Islet of Langerhans (tissue), 1 donor: ENCODE data around the gene MICAL2.

Experiments used
- FAIRE-seq: peaks from one replicate; lab custom pipeline; 2011; peaks lifted over from hg19 to GRCh38; lab: Jason Lieb, UNC

Gene MICAL2

GRCh38 chr11:12212174-12212820 lies 101.9 kb downstream of the MICAL2 start:
- no peak for FAIRE-seq

DNA sequence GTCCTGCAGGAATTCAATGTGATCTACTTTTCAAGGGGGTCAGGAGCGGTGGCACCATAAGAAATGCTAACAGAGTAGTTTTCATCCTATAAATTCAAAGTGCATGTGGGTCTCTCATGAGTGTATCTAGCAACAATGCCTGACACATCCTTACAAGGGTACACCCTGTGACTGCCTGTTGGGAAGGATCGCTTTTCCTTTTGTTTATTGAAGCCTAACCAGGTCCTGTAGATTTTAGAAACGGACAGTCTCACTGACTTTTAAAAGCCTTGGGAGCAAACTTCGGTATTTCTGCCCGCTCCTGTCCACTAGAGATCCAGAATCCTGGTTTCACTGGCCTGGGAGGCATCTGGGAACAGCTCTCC lies 102.4 kb downstream of the MICAL2 start:
- FAIRE-seq: no peak

- FAIRE-seq: no peak
These were observed 103.5 kb downstream of the MICAL2 start for GRCh38 chr11:12213883-12214282.

GRCh38 chr11:12214751-12215150 lies 104.4 kb downstream of the MICAL2 start:
- FAIRE-seq: no peak

GRCh38 chr11:12215181-12215593 lies 104.8 kb downstream of the MICAL2 start:
- no peak for FAIRE-seq

DNA sequence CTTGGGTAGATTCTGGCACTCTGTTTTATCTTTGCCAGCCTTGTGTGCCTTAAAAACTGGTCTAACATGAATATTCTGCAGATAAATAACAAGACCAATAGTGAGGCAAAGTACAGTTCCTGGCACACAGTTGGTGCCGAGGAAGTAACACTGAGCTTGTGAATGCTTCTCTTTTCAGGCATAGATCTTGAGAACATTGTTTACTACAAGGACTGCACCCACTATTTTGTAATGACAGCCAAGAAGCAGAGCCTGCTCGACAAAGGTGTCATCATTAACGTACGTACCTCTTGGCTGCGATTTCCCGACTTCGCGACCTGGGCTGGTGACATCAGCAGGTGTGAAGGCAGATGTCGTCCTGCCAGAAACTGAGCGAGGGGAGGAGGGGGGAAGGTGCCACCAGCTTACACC lies 105.7 kb downstream of the MICAL2 start:
- no peak for FAIRE-seq

GRCh38 chr11:12216671-12217374 lies 106.4 kb downstream of the MICAL2 start:
- FAIRE-seq: no peak

GRCh38 chr11:12217879-12218278 lies 107.5 kb downstream of the MICAL2 start:
- FAIRE-seq: no peak

GRCh38 chr11:12218909-12219308 lies 108.5 kb downstream of the MICAL2 start:
- no peak for FAIRE-seq

GRCh38 chr11:12219757-12220156 lies 109.4 kb downstream of the MICAL2 start:
- no peak for FAIRE-seq

DNA sequence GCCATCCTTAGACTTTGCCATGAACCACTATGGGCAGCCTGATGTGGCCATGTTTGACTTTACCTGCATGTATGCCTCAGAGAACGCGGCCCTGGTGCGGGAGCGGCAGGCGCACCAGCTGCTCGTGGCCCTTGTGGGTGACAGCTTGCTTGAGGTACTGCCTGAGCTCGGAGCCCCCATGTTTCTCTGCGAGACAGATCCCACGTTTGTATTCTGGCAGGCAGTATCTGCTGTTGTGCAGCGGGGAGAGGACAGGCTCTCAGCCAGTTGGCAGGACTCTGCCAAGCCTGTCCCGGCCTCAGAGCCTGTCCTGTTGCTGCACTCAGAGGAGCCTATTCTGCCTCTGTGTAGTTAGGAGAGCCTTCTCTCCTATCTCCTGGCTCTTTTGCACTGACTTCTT lies 109.9 kb downstream of the MICAL2 start:
- no peak for FAIRE-seq

DNA sequence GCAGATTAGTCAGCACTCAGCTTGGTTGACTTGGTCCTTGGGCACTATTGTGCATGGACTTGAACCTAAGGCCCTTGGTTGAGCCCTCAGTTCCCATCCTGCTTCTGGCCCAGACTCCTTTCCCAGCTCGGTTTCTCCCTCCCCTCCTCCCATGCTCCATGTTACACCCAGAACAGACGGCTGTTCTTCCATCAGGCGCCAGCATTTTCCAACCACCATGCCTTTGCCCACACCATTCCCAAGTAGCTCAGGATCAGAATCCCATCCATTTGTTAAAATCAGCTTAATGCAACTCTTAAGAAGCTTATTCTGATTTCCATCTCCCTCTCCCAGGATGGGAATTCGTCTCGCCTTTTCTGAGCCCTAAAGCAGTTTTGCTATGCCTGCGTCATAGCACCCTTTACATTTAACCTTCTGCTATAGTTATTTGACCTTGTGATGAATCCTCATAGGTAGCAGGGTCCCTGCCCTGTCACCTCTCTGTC lies 110.7 kb downstream of the MICAL2 start:
- FAIRE-seq: no peak

DNA sequence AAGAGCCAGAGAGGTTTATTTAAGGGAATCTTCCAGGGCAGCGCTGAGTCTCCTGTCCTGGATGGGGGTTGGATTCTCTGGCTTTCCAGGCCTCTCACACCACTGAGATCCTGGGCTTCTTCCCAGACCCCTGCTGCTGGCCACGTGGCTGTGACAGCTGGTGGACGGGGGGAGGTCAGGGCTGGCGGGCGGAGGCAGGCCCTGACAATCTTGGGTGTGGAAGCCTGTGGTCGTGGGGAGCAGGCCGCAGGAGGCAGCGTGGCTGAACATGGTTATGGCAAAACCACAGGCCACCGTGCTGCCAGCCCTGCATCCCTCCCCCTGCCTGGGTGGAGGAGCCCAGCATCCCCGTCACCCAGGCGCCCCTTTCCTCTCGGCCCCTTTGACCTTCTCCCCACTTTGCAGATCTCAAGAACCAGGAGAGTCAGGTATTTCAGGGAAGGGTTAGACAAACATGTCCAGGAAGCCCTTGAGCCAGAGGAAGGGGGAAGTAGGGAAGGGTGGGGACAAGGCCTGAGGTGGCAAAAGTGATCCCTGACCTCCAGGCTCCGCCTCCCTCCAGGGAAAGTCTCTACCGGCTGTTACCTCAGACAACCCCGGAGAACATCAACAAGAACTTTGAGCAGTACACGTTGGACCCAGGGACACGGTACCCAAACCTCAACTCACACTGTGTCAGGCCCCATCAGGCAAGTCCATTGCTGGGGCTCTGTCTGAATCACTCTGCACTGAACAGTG lies 111.8 kb downstream of the MICAL2 start:
- FAIRE-seq: no peak

GRCh38 chr11:12223771-12224536 lies 113.6 kb downstream of the MICAL2 start:
- no peak for FAIRE-seq

- FAIRE-seq: no peak
These were observed 114.1 kb downstream of the MICAL2 start for GRCh38 chr11:12224537-12224893.

DNA sequence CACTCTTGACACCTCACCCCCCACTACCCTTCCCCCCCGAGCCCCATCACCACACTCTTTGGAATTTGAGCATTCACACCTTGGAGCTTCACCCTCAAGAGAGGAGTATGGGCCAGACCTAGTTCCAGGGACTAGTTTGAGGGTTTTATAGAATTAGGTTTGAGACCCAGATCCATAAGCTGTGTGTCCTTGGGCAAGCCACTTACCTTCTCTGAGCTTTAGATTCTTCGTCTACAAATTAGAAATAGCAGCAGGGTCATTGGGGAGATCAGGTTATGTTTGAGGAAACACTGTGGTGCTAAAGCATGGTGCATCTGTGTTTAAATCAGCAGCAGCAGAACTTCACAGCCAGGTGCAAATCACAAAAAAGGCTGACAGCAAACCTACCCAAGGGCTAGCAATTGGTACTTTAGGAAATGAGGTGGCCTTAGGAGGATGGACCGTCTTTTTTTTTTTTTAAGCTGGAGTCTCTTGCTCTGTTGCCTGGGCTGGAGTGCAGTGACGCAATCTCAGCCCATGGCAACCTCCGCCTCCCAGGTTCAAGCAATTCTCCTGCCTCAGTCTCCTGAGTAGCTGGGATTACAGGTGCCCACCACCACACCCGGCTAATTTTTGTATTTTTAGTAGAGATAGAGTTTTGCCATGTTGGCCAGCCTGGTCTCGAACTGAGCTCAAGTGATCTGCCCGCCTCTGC lies 114.8 kb downstream of the MICAL2 start:
- FAIRE-seq: no peak

- FAIRE-seq: no peak
These were observed 115.7 kb downstream of the MICAL2 start for GRCh38 chr11:12226093-12226492.

GRCh38 chr11:12229450-12230229 lies 119.2 kb downstream of the MICAL2 start:
- no peak for FAIRE-seq

GRCh38 chr11:12232160-12232559 lies 121.8 kb downstream of the MICAL2 start:
- FAIRE-seq: no peak

DNA sequence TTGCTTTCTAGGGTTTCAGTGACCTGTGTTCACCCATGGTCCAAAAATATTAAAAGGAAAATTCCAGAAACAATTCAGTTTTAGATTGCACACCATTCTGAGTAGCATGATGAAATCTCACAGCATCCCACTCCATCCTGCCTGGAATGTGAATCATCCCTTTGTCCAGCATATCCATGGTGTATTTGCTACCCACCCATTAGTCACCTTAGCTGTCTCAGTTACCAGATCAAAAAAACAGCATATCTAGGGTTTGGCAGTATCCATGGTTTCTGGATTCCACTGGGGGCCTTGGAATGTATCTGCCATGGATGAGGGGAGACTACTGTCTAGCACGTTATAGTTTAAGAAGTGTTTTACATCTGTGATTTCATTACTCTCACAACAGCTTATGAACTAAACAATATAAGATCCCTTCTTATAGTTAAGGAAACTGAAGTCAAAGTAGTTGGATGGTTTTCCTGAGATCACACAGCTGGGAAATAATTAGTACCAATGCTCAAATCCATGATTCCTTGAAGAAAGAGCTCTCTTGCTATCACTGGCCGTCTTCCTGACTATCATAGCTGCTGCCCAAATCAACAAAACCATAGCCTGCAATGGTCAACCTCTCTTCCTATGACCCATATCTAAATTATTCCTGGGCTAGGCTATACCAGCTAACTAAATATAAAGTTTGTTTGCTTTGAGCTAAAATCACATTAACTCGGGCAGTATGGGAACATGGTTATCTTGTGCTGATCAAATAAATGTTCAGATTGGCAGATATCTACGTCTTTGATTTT lies 122.6 kb downstream of the MICAL2 start:
- FAIRE-seq: no peak

- no peak for FAIRE-seq
These were observed 123.2 kb downstream of the MICAL2 start for GRCh38 chr11:12233602-12233925.
